Regular cardiac myocyte (primary cell): ENCODE measurements around the gene MRPS33. TPM values are rescaled to one million over a fixed set of nuclear protein-coding genes. Genes with fewer than 3 reads are reported as not detected.

Experiments
- total RNA-seq: library from RNA; depleted of rRNA; stranded (reverse); fragments of >200 nt; gene quantifications from 2 replicates; pipeline ENCODE4 v1.2.3, GENCODE V29; 2014

The MRPS33 gene
- total RNA-seq, result 16.3 and 40.1 TPM in 2 replicates

DNA sequence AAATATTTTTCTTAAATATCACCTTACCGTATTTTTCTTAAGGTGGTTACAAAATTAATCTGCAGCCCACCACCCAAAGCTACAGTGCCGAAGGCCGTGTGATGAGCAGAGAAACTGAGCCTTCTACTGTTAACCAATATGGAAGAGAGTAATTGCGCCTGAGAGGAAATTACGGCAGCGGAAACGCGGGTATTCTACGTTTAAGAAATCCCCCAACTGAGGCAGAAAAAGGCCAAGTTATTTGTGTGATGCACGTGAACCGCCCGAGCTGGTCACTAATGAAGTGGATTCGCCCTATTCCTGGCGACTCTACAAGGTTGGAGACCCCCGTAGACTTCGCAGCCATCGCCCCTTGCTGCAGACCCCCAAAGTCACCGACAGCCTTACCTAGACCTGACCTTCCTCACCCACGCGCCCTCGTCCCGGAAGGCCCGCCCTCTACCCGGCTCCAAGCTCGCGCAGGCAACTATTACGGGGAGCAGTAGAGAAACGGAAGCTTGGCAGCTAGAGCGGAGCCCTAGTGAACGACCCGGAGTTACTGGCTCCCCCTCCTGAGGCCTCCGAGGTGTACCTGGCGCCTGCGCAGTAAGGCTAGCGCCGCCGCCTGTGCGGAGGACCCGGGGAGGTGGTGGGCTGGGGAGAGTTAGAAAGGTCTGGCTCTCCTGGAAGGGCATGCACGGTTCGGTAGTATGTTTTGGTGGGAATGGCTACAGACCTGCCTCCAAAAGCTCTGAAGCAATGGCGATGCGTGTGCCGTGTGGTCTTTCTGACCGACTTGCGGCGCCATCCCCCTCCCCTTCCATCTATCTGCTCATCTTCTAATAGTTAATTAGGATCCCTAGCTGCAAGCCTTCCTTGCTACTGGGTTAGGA is at the start of gene MRPS33:
MRPS33 (minus strand) TSS at position 429 of the 872 bp plus-strand sequence. CDS start 4,319 bp downstream, outside the sequence.

Other genes with a start within 250 kb of the MRPS33 start
- gene BRAF, start 90.0 kb downstream of the MRPS33 start, total RNA-seq, result 19.0 and 26.8 TPM in 2 replicates
- gene TMEM178B, start 59.1 kb upstream of the MRPS33 start, total RNA-seq, result 0.38 and 2.3 TPM in 2 replicates